DND-41 (cell line): Measurements from ENCODE around the gene LMNTD2.

Source experiments
- EZH2 ChIP-seq: IDR thresholded peaks from 3 replicates; pipeline ENCODE4 v1.6.1; 2012; ENCODE audit warnings: borderline replicate concordance, low read depth, mild to moderate bottlenecking, moderate library complexity, low read length, inconsistent platforms; ENCODE audit not compliant: severe bottlenecking
- TF ChIP-seq, protein P1 (sequence below): IDR thresholded peaks from 2 replicates; pipeline ENCODE4 v1.5.1; 2012; ENCODE audit warnings: borderline replicate concordance, low read length, moderate library complexity, mild to moderate bottlenecking; ENCODE audit not compliant: poor library complexity, severe bottlenecking; ENCODE audit errors: extremely low read depth

- TF ChIP-seq, protein P1, sequence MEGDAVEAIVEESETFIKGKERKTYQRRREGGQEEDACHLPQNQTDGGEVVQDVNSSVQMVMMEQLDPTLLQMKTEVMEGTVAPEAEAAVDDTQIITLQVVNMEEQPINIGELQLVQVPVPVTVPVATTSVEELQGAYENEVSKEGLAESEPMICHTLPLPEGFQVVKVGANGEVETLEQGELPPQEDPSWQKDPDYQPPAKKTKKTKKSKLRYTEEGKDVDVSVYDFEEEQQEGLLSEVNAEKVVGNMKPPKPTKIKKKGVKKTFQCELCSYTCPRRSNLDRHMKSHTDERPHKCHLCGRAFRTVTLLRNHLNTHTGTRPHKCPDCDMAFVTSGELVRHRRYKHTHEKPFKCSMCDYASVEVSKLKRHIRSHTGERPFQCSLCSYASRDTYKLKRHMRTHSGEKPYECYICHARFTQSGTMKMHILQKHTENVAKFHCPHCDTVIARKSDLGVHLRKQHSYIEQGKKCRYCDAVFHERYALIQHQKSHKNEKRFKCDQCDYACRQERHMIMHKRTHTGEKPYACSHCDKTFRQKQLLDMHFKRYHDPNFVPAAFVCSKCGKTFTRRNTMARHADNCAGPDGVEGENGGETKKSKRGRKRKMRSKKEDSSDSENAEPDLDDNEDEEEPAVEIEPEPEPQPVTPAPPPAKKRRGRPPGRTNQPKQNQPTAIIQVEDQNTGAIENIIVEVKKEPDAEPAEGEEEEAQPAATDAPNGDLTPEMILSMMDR: no peak
- TF ChIP-seq EZH2: no peak
These were observed 11.6 kb downstream of the LMNTD2 start for GRCh38 chr11:548700-549603.
